SK-N-SH (cell line): Measurements from ENCODE around the gene SMC1B. TPM values are rescaled to one million over a fixed set of nuclear protein-coding genes. Genes with fewer than 3 reads are reported as not detected.

ENCODE experiments used
- CTCF ChIA-PET: fragments of 300-600, 350-600 bp; formaldehyde crosslinking; extraction: SDS; loops from one replicate; lab custom pipeline; 2021; lab: Yijun Ruan, JAX
- POLR2A ChIA-PET: fragments of 350-600 bp; sonication (Branson Sonifier 250); formaldehyde crosslinking; extraction: SDS; loops from one replicate; lab custom pipeline; 2020; ENCODE audit warnings: antibody characterized with exemption, inconsistent platforms; lab: Yijun Ruan, JAX
- DNase-seq: peaks from one replicate; pipeline ENCODE4 v3.0.0; 2012
- H2AFZ ChIP-seq: fragments of 200-600 bp; sonication (generic); 2 replicates; pipeline ENCODE4 v1.8.1; 2016; ENCODE audit warnings: antibody characterized with exemption, mild to moderate bottlenecking, low read depth
- H3F3A ChIP-seq: fragments of 200-600 bp; sonication (generic); replicated peaks from 2 replicates; pipeline ENCODE3; 2016; ENCODE audit warnings: antibody characterized with exemption, mild to moderate bottlenecking; ENCODE audit not compliant: insufficient read depth
- H3K27ac ChIP-seq, 2 experiments: fragments of 200-500 bp in 1 of 2; fragments of 200-600 bp in 1 of 2; sonication (Bioruptor generic) in 1 of 2; sonication (generic), shearing (Covaris generic) in 1 of 2; 2 replicates each; pipeline versions ENCODE4 v1.5.1 to v1.6.1; 2014 to 2016; ENCODE audit warnings: low read depth in 2 of 2, inconsistent platforms in 1 of 2, low read length in 1 of 2, mild to moderate bottlenecking in 1 of 2, mixed read lengths in 1 of 2
- H3K27me3 ChIP-seq: fragments of 200-600 bp; sonication (generic), shearing (Covaris generic); 2 replicates; pipeline ENCODE4 v1.6.1; 2016; ENCODE audit warnings: mixed run types; ENCODE audit not compliant: insufficient read depth
- H3K36me3 ChIP-seq, 2 experiments: fragments of 200-500 bp in 1 of 2; fragments of 200-600 bp in 1 of 2; sonication (Bioruptor generic) in 1 of 2; sonication (generic) in 1 of 2; replicated peaks in 1 of 2; 2 replicates each; pipeline versions ENCODE3 to v1.5.1; 2014 to 2016; ENCODE audit warnings: low read length in 1 of 2, mild to moderate bottlenecking in 1 of 2; ENCODE audit not compliant: insufficient read depth in 2 of 2, control insufficient read depth in 1 of 2
- H3K4me1 ChIP-seq, 2 experiments: fragments of 200-500 bp in 1 of 2; fragments of 200-600 bp in 1 of 2; sonication (Bioruptor generic) in 1 of 2; sonication (generic), shearing (Covaris generic) in 1 of 2; 2 replicates each; pipeline versions ENCODE4 v1.5.1 to v1.6.1; 2014 to 2016; ENCODE audit warnings: low read depth in 1 of 2, low read length in 1 of 2, mixed run types in 1 of 2; ENCODE audit not compliant: insufficient read depth in 2 of 2, control insufficient read depth in 1 of 2
- H3K4me2 ChIP-seq: fragments of 200-600 bp; sonication (generic), shearing (Covaris generic); 2 replicates; pipeline ENCODE4 v1.6.1; 2017; ENCODE audit warnings: mixed run types
- H3K4me3 ChIP-seq, 2 experiments: fragments of 200-500 bp in 1 of 2; fragments of 200-600 bp in 1 of 2; sonication (Bioruptor generic) in 1 of 2; sonication (generic), shearing (Covaris generic) in 1 of 2; 2 replicates each; pipeline versions ENCODE4 v1.5.1 to v1.8.1; 2014 to 2016; ENCODE audit warnings: low read depth in 2 of 2, inconsistent platforms in 1 of 2, low read length in 1 of 2, mild to moderate bottlenecking in 1 of 2, mixed read lengths in 1 of 2, moderate library complexity in 1 of 2
- H3K79me2 ChIP-seq: fragments of 200-600 bp; sonication (generic); 2 replicates; pipeline ENCODE4 v1.8.1; 2017; ENCODE audit warnings: mild to moderate bottlenecking; ENCODE audit not compliant: insufficient read depth
- H3K9ac ChIP-seq: fragments of 200-600 bp; sonication (generic); 2 replicates; pipeline ENCODE4 v1.6.1; 2017; ENCODE audit warnings: mixed run types
- H3K9me2 ChIP-seq: fragments of 200-600 bp; sonication (generic); 2 replicates; pipeline ENCODE4 v1.6.1; 2017; ENCODE audit warnings: mixed run types
- H3K9me3 ChIP-seq: fragments of 200-600 bp; sonication (generic); 2 replicates; pipeline ENCODE4 v1.6.1; 2017; ENCODE audit warnings: mixed run types, mild to moderate bottlenecking, moderate library complexity
- H4K20me1 ChIP-seq: fragments of 200-600 bp; sonication (generic); 2 replicates; pipeline ENCODE4 v1.6.1; 2017; ENCODE audit warnings: mild to moderate bottlenecking, mixed run types; ENCODE audit not compliant: insufficient read depth
- EZH2phosphoT487 ChIP-seq: fragments of 200-600 bp; sonication (generic); IDR thresholded peaks from 2 replicates; pipeline ENCODE4 v1.6.1; 2017; ENCODE audit warnings: low read depth, mixed run types, mild to moderate bottlenecking, antibody characterized with exemption, moderate library complexity, borderline replicate concordance
- GATA2 ChIP-seq: sonication (generic); formaldehyde crosslinking; IDR thresholded peaks from 2 replicates; pipeline ENCODE4 v1.5.0; 2020; ENCODE audit warnings: mild to moderate bottlenecking, missing genetic modification reagents
- POLR2AphosphoS5 ChIP-seq: IDR thresholded peaks from 2 replicates; pipeline ENCODE4 v1.6.1; 2012; ENCODE audit warnings: low read depth, low read length
- RXRA ChIP-seq: IDR thresholded peaks from 2 replicates; pipeline ENCODE4 v1.4.0; 2012; ENCODE audit warnings: low read depth, mild to moderate bottlenecking, borderline replicate concordance
- YY1 ChIP-seq: IDR thresholded peaks from 2 replicates; pipeline ENCODE4 v1.4.0; 2012; ENCODE audit warnings: low read depth, mild to moderate bottlenecking
- WGBS: methylation state at CpG from one replicate; pipeline ENCODE4 v1.1.6; 2017; ENCODE audit warnings: low lambda C conversion rate; 5-methylcytosine and 5-hydroxymethylcytosine counted together
- polyA plus RNA-seq, 3 experiments: library from polyadenylated mRNA; depleted of rRNA; stranded (reverse); fragments of >200 nt; gene quantifications; 2 replicates each; pipeline ENCODE4 v1.2.3, GENCODE V29; 2012
- TF ChIP-seq, protein P1 (sequence below): IDR thresholded peaks from 2 replicates; pipeline ENCODE4 v1.4.0; 2012; ENCODE audit warnings: low read depth, borderline replicate concordance
- TF ChIP-seq, protein P2 (sequence below): fragments of 150-350 bp; IDR thresholded peaks from 2 replicates; pipeline ENCODE4 v1.6.1; 2017; ENCODE audit warnings: antibody characterized with exemption, low read length, low read depth, borderline replicate concordance
- TF ChIP-seq, protein P3 (sequence below): IDR thresholded peaks from 2 replicates; pipeline ENCODE4 v1.4.0; 2012; ENCODE audit warnings: low read depth
- TF ChIP-seq, protein P4 (sequence below): IDR thresholded peaks from 2 replicates; pipeline ENCODE4 v1.6.1; 2012; ENCODE audit warnings: mild to moderate bottlenecking, low read depth, low read length, moderate library complexity

SMC1B gene
- polyA plus RNA-seq, 1 of the 3 experiments (the other 2 are of a cell fraction) = not detected

- ChIA-PET POLR2A (no interaction called here), CTCF (no interaction called here)
- H3K4me1 ChIP-seq = no peaks in the 10 kb centered on the region
- no peaks in the 10 kb centered on the region for H4K20me1 ChIP-seq
- H3K27ac ChIP-seq = no peak overlapping the region
- H3K9me3 ChIP-seq = no peaks in the 10 kb centered on the region
- H3K27me3 ChIP-seq = no peaks in the 10 kb centered on the region
- no peaks in the 10 kb centered on the region for H3K79me2 ChIP-seq
- no peak for DNase-seq
- WGBS = 86% methylated on average over 5 of the region's 5 CpGs
- H3K4me3 ChIP-seq = no peak overlapping the region
- no peak overlapping the region for H3K4me2 ChIP-seq
- H3F3A ChIP-seq = no peaks in the 10 kb centered on the region
- peaks cover 15 to 23% of the 10 kb centered on the region in 2 experiments for H3K36me3 ChIP-seq
- no peak overlapping the region for H3K9ac ChIP-seq
- no peak for TF ChIP-seq POLR2AphosphoS5
- TF ChIP-seq, protein P1, sequence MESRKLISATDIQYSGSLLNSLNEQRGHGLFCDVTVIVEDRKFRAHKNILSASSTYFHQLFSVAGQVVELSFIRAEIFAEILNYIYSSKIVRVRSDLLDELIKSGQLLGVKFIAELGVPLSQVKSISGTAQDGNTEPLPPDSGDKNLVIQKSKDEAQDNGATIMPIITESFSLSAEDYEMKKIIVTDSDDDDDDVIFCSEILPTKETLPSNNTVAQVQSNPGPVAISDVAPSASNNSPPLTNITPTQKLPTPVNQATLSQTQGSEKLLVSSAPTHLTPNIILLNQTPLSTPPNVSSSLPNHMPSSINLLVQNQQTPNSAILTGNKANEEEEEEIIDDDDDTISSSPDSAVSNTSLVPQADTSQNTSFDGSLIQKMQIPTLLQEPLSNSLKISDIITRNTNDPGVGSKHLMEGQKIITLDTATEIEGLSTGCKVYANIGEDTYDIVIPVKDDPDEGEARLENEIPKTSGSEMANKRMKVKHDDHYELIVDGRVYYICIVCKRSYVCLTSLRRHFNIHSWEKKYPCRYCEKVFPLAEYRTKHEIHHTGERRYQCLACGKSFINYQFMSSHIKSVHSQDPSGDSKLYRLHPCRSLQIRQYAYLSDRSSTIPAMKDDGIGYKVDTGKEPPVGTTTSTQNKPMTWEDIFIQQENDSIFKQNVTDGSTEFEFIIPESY = no peak
- TF ChIP-seq, protein P2, sequence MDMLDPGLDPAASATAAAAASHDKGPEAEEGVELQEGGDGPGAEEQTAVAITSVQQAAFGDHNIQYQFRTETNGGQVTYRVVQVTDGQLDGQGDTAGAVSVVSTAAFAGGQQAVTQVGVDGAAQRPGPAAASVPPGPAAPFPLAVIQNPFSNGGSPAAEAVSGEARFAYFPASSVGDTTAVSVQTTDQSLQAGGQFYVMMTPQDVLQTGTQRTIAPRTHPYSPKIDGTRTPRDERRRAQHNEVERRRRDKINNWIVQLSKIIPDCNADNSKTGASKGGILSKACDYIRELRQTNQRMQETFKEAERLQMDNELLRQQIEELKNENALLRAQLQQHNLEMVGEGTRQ = no peak
- TF ChIP-seq EZH2phosphoT487 = no peak
- TF ChIP-seq, protein P3, sequence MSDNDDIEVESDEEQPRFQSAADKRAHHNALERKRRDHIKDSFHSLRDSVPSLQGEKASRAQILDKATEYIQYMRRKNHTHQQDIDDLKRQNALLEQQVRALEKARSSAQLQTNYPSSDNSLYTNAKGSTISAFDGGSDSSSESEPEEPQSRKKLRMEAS = no peak
- no peak for TF ChIP-seq RXRA
- H2AFZ ChIP-seq = no peak overlapping the region
- H3K9me2 ChIP-seq = no peaks in the 10 kb centered on the region
Observed at GRCh38 chr22:45344334-45344733, 69.1 kb downstream of the SMC1B start.

- CTCF ChIA-PET = no interaction called here
- Histone ChIP-seq H3K36me3 (peaks cover 15 to 23% of the 10 kb centered on the region in 2 experiments), H3K27ac (no peak overlapping the region), H3K4me2 (no peak overlapping the region)
- TF ChIP-seq, protein P4, sequence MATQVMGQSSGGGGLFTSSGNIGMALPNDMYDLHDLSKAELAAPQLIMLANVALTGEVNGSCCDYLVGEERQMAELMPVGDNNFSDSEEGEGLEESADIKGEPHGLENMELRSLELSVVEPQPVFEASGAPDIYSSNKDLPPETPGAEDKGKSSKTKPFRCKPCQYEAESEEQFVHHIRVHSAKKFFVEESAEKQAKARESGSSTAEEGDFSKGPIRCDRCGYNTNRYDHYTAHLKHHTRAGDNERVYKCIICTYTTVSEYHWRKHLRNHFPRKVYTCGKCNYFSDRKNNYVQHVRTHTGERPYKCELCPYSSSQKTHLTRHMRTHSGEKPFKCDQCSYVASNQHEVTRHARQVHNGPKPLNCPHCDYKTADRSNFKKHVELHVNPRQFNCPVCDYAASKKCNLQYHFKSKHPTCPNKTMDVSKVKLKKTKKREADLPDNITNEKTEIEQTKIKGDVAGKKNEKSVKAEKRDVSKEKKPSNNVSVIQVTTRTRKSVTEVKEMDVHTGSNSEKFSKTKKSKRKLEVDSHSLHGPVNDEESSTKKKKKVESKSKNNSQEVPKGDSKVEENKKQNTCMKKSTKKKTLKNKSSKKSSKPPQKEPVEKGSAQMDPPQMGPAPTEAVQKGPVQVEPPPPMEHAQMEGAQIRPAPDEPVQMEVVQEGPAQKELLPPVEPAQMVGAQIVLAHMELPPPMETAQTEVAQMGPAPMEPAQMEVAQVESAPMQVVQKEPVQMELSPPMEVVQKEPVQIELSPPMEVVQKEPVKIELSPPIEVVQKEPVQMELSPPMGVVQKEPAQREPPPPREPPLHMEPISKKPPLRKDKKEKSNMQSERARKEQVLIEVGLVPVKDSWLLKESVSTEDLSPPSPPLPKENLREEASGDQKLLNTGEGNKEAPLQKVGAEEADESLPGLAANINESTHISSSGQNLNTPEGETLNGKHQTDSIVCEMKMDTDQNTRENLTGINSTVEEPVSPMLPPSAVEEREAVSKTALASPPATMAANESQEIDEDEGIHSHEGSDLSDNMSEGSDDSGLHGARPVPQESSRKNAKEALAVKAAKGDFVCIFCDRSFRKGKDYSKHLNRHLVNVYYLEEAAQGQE = no peak
- no peak for TF ChIP-seq POLR2AphosphoS5
- TF ChIP-seq YY1 = no peak
- no peak for TF ChIP-seq GATA2
- TF ChIP-seq, protein P3 = no peak
- TF ChIP-seq, all 33 proteins: peak for 0
- Histone ChIP-seq H3K9me3 (no peaks in the 10 kb centered on the region), H3K9ac (no peak overlapping the region), H2AFZ (no peak overlapping the region), H3K79me2 (no peaks in the 10 kb centered on the region), H4K20me1 (no peaks in the 10 kb centered on the region), H3K27me3 (no peaks in the 10 kb centered on the region), H3K4me1 (no peaks in the 10 kb centered on the region), H3F3A (no peaks in the 10 kb centered on the region), H3K9me2 (no peaks in the 10 kb centered on the region), H3K4me3 (no peak overlapping the region)
- 98% methylated on average over 8 of the region's 8 CpGs for WGBS
- DNase-seq = no peak
- POLR2A ChIA-PET = no interaction called here
Observed at GRCh38 chr22:45343143-45343542, 70.3 kb downstream of the SMC1B start.
